Muscle layer of colon (tissue), 2 donors: ENCODE measurements around the gene CUZD1.

ENCODE experiments used
- H3K27ac ChIP-seq: one replicate; pipeline ENCODE4 v1.7.0; 2013; ENCODE audit warnings: low read depth, mild to moderate bottlenecking, low read length, moderate library complexity
- H3K27me3 ChIP-seq, 2 donors: one replicate each; pipeline ENCODE4 v1.7.0; 2013; ENCODE audit warnings: low read length in 2 of 2, mild to moderate bottlenecking in 2 of 2; ENCODE audit not compliant: insufficient read depth in 2 of 2, control insufficient read depth in 1 of 2
- H3K36me3 ChIP-seq: one replicate; pipeline ENCODE4 v1.7.0; 2013; ENCODE audit warnings: mild to moderate bottlenecking, low read length; ENCODE audit not compliant: insufficient read depth
- H3K4me1 ChIP-seq: one replicate; pipeline ENCODE4 v1.7.0; 2013; ENCODE audit warnings: mild to moderate bottlenecking, low read length; ENCODE audit not compliant: insufficient read depth
- H3K4me3 ChIP-seq, 2 donors: one replicate each; pipeline ENCODE4 v1.7.0; 2013; ENCODE audit warnings: low read length in 2 of 2, low read depth in 1 of 2, mild to moderate bottlenecking in 1 of 2, moderate library complexity in 1 of 2
- H3K9ac ChIP-seq: one replicate; pipeline ENCODE4 v1.7.0; 2013; ENCODE audit warnings: low read length
- H3K9me3 ChIP-seq: one replicate; pipeline ENCODE4 v1.7.0; 2013; ENCODE audit warnings: mild to moderate bottlenecking, low read length
- donor health status: abdominal sarcoma.
- donor health status: Adenocarcinoma of cecum.

The CUZD1 gene

DNA sequence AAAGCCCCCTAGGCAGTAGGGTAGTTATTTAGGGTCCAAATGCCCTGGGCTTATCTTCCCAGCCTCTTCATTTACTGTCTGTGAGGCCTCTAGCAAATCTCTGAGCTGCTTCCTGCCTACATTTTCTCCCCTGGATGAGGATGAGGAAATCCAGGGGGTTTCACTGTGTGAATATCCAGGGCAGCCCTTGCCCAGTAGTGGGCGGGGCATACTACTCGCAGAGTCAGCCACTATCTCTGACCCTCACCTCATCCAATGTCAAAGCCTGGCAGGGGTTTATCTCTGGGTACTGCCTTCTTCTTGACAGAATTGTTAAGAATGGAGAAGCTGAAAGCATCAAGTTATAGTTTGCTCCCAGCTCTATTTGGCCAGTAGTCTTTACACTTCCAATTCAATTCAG lies 48.9 kb downstream of the CUZD1 start:
- no peak overlapping the region for H3K4me3 ChIP-seq
- no peak overlapping the region for H3K9ac ChIP-seq
- no peaks in the 10 kb centered on the region for H3K4me1 ChIP-seq
- H3K27me3 ChIP-seq, result no peaks in the 10 kb centered on the region
- H3K27ac ChIP-seq, result no peak overlapping the region
- H3K9me3 ChIP-seq, result no peaks in the 10 kb centered on the region
- no peaks in the 10 kb centered on the region for H3K36me3 ChIP-seq

DNA sequence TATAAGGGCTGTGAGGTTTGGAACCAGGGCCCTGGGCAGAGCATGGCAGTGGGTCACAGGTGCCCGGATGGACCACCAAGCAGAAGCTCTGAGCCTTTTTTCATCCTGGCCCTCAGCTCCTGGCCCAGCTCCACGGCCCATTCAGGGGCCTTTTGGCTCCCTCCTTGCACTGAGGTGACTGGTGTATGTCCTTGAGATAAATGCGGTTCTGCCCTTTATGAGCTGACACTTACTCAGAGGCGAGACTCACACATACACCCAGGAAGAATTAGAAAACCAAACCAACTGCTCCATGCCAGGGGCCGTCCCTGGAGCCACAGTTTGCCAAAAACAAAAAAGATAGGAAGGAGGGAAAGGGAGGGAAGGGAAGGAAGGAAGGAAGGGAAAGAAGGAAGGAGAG lies 49.7 kb downstream of the CUZD1 start:
- no peaks in the 10 kb centered on the region for H3K9me3 ChIP-seq
- H3K27ac ChIP-seq, result no peak overlapping the region
- H3K27me3 ChIP-seq, result no peaks in the 10 kb centered on the region
- H3K9ac ChIP-seq, result no peak overlapping the region
- H3K4me3 ChIP-seq, result no peak overlapping the region
- H3K4me1 ChIP-seq, result no peaks in the 10 kb centered on the region
- no peaks in the 10 kb centered on the region for H3K36me3 ChIP-seq

DNA sequence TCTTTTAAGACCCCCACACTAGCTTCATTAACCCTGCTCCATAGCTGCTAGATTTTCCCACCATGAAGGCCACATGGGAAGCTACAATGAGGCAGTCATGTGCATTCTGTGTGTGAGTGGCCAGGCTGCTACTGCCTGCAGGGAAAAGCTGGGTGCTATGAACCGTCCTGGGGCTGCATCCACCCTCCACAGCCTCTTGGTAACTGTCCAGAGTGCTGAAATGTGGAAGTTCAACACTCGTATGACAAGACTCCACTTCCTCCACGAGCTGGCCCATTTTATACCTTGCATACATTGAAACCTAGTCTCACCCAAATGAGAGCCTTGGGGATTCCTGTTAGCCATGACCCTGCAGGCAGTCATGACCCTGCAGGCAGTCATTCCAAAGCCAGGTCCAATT lies 59.4 kb downstream of the CUZD1 start:
- Histone ChIP-seq H3K27me3 (no peaks in the 10 kb centered on the region), H3K36me3 (no peaks in the 10 kb centered on the region), H3K9me3 (no peaks in the 10 kb centered on the region), H3K27ac (no peak overlapping the region), H3K9ac (no peak overlapping the region), H3K4me3 (no peak overlapping the region), H3K4me1 (no peaks in the 10 kb centered on the region)

DNA sequence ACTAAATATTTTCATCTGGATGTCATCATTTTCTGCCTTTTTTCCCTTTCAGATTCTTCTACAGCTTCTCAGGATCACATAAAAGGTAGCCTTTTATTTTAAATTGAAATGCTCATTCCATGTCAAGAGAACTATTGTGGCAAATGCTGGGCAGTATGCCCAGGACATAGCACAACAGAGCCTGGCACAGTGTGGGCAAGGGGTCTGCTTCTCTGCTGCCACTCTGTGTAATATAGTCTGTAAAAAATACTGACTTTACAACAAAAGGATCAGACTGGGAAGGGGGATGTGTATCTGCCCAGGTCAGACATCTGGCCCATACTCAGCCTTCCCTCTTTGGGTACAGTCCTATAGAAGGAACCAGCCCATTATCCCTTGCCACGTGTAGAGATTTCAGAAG lies 62.7 kb downstream of the CUZD1 start:
- Histone ChIP-seq H3K27ac (no peak overlapping the region), H3K9ac (no peak overlapping the region), H3K27me3 (no peaks in the 10 kb centered on the region), H3K4me1 (no peaks in the 10 kb centered on the region), H3K36me3 (no peaks in the 10 kb centered on the region), H3K4me3 (no peak overlapping the region), H3K9me3 (no peaks in the 10 kb centered on the region)
